ENCODE results near the gene SLC38A9.
A peak's percentile ranks its signal among the peaks of the same experiment; 100 is the strongest.
"Not testable (repeated sequence)": the region's sequence is repeated elsewhere in the genome, so short reads cannot be mapped to it uniquely, and the experiment has no call there.

SLC38A9 gene

GRCh38 chr5:55609413-55609812, 102.7 kb downstream of the SLC38A9 start:
- no peak for DNase-seq (ENCODE audit: low spot score)

GRCh38 chr5:55608595-55609349, 103.4 kb downstream of the SLC38A9 start:
- DNase-seq (ENCODE audit: low spot score), result no peak

- not testable (repeated sequence) for DNase-seq (ENCODE audit: low spot score)
Measured at GRCh38 chr5:55607309-55607708, 104.8 kb downstream of the SLC38A9 start.

- DNase-seq (ENCODE audit: low spot score), result no peak
Measured at GRCh38 chr5:55604611-55605067, 107.5 kb downstream of the SLC38A9 start.

- DNase-seq (ENCODE audit: low spot score), result peak; percentile 88
Measured at GRCh38 chr5:55603922-55604321, 108.2 kb downstream of the SLC38A9 start.

- DNase-seq (ENCODE audit: low spot score), result no peak
Measured at GRCh38 chr5:55601628-55602027, 110.5 kb downstream of the SLC38A9 start.

- DNase-seq (ENCODE audit: low spot score), result peak; percentile 91
Measured at GRCh38 chr5:55601204-55601618, 110.9 kb downstream of the SLC38A9 start.

GRCh38 chr5:55600497-55601203, 111.5 kb downstream of the SLC38A9 start:
- DNase-seq (ENCODE audit: low spot score), result peak; percentile 59

GRCh38 chr5:55600086-55600485, 112.0 kb downstream of the SLC38A9 start:
- DNase-seq (ENCODE audit: low spot score), result no peak

- DNase-seq (ENCODE audit: low spot score), result no peak
Measured at GRCh38 chr5:55599148-55600050, 112.7 kb downstream of the SLC38A9 start.

GRCh38 chr5:55597014-55597981, 114.8 kb downstream of the SLC38A9 start:
- no peak for DNase-seq (ENCODE audit: low spot score)

- DNase-seq (ENCODE audit: low spot score), result no peak
Measured at GRCh38 chr5:55594671-55595070, 117.5 kb downstream of the SLC38A9 start.

- no peak for DNase-seq (ENCODE audit: low spot score)
Measured at GRCh38 chr5:55593115-55593472, 119.0 kb downstream of the SLC38A9 start.

- DNase-seq (ENCODE audit: low spot score), result no peak
Measured at GRCh38 chr5:55592388-55593114, 119.6 kb downstream of the SLC38A9 start.

GRCh38 chr5:55591686-55592085, 120.4 kb downstream of the SLC38A9 start:
- DNase-seq (ENCODE audit: low spot score), result no peak

GRCh38 chr5:55585206-55585610, 126.9 kb downstream of the SLC38A9 start:
- DNase-seq (ENCODE audit: low spot score), result no peak

GRCh38 chr5:55584398-55585205, 127.5 kb downstream of the SLC38A9 start:
- no peak for DNase-seq (ENCODE audit: low spot score)

- no peak for DNase-seq (ENCODE audit: low spot score)
Measured at GRCh38 chr5:55583578-55583977, 128.5 kb downstream of the SLC38A9 start.

GRCh38 chr5:55582256-55582655, 129.9 kb downstream of the SLC38A9 start:
- DNase-seq (ENCODE audit: low spot score), result no peak

- DNase-seq (ENCODE audit: low spot score), result no peak
Measured at GRCh38 chr5:55580042-55580441, 132.1 kb downstream of the SLC38A9 start.

Data from globus pallidus (tissue), 1 donor.